ENCODE results near the gene FBXW9. TPM values are rescaled to one million over a fixed set of nuclear protein-coding genes. Genes with fewer than 3 reads are reported as not detected.

The FBXW9 gene
- total RNA-seq, 1 donor from 2014 or later: 3.6 TPM

Other genes starting within 250 kb of the FBXW9 start
- gene ZNF709, start 211.8 kb downstream of the FBXW9 start, total RNA-seq: 5.8 TPM
- 19.5 TPM for gene ZNF564, start 145.1 kb downstream of the FBXW9 start, total RNA-seq
- gene ZNF490, start 85.8 kb downstream of the FBXW9 start, total RNA-seq: 8.6 TPM
- 48.2 TPM for gene ZNF791, start 85.7 kb downstream of the FBXW9 start, total RNA-seq
- gene MAN2B1, start 29.9 kb downstream of the FBXW9 start, total RNA-seq: 76.4 TPM
- 12.3 TPM for gene WDR83, start 29.8 kb downstream of the FBXW9 start, total RNA-seq
- 77.1 TPM for gene DHPS, start 14.8 kb downstream of the FBXW9 start, total RNA-seq
- not detected for gene GNG14, start 8.6 kb downstream of the FBXW9 start, total RNA-seq
- gene TNPO2, start 27.3 kb upstream of the FBXW9 start, total RNA-seq: 70.6 TPM
- gene TRIR, start 38.1 kb upstream of the FBXW9 start, total RNA-seq: 128 TPM
- 30.1 TPM for gene GET3, start 40.9 kb upstream of the FBXW9 start, total RNA-seq
- not detected for gene BEST2, start 55.2 kb upstream of the FBXW9 start, total RNA-seq
- 45.1 TPM for gene HOOK2, start 78.9 kb upstream of the FBXW9 start, total RNA-seq
- 279 TPM for gene JUNB, start 94.9 kb upstream of the FBXW9 start, total RNA-seq
- gene PRDX2, start 105.2 kb upstream of the FBXW9 start, total RNA-seq: 117 TPM
- gene THSD8, start 105.4 kb upstream of the FBXW9 start, total RNA-seq: 2.4 TPM
- 5.1 TPM for gene RNASEH2A, start 110.0 kb upstream of the FBXW9 start, total RNA-seq
- gene RTBDN, start 137.9 kb upstream of the FBXW9 start, total RNA-seq: not detected
- gene MAST1, start 141.9 kb upstream of the FBXW9 start, total RNA-seq: 0.31 TPM
- 26.7 TPM for gene DNASE2, start 184.8 kb upstream of the FBXW9 start, total RNA-seq
- 1.1 TPM for gene KLF1, start 190.6 kb upstream of the FBXW9 start, total RNA-seq
- 24.4 TPM for gene GCDH, start 194.5 kb upstream of the FBXW9 start, total RNA-seq
- gene SYCE2, start 222.7 kb upstream of the FBXW9 start, total RNA-seq: not detected
- gene FARSA, start 237.1 kb upstream of the FBXW9 start, total RNA-seq: 33.7 TPM
- 454 TPM for gene CALR, start 242.0 kb upstream of the FBXW9 start, total RNA-seq
- gene RAD23A, start 249.2 kb upstream of the FBXW9 start, total RNA-seq: 102 TPM